Kidney (tissue), 22 donors: ENCODE measurements around the gene VCX2. TPM values are rescaled to one million over a fixed set of nuclear protein-coding genes. Genes with fewer than 3 reads are reported as not detected.
"Not testable (repeated sequence)": the region's sequence is repeated elsewhere in the genome, so short reads cannot be mapped to it uniquely, and the experiment has no call there.

Source experiments
- DNase-seq, 5 donors: peaks; one replicate each; pipeline ENCODE4 v3.0.0-alpha.2; 2013 to 2020
- FAIRE-seq: peaks from 2 replicates; lab custom pipeline; 2012; peaks lifted over from hg19 to GRCh38; lab: Jason Lieb, UNC
- H3K27ac ChIP-seq, 2 donors: one replicate each; pipeline ENCODE4 v1.7.0; 2013; ENCODE audit warnings: low read depth in 2 of 2, low read length in 2 of 2, inconsistent platforms in 1 of 2
- H3K27me3 ChIP-seq: one replicate; pipeline ENCODE4 v1.7.1; 2013; ENCODE audit warnings: low read length, inconsistent platforms; ENCODE audit not compliant: control insufficient read depth, insufficient read depth
- H3K36me3 ChIP-seq, 3 donors: one replicate each; pipeline versions ENCODE4 v1.7.0 to v1.7.1; 2013; ENCODE audit warnings: low read length in 3 of 3, control low read depth in 1 of 3, inconsistent platforms in 1 of 3; ENCODE audit not compliant: insufficient read depth in 3 of 3, control insufficient read depth in 2 of 3
- H3K4me1 ChIP-seq, 3 donors: one replicate each; pipeline versions ENCODE4 v1.7.0 to v1.7.1; 2013; ENCODE audit warnings: low read length in 3 of 3, inconsistent platforms in 1 of 3, low read depth in 1 of 3; ENCODE audit not compliant: control insufficient read depth in 2 of 3, insufficient read depth in 2 of 3
- H3K4me3 ChIP-seq, 3 donors: one replicate each; pipeline versions ENCODE4 v1.7.0 to v1.8.1; 2013; ENCODE audit warnings: low read length in 3 of 3, control low read depth in 1 of 3, inconsistent platforms in 1 of 3
- H3K9ac ChIP-seq, 3 donors: one replicate each; pipeline versions ENCODE4 v1.7.0 to v1.7.1; 2013; ENCODE audit warnings: low read length in 3 of 3, control low read depth in 1 of 3, inconsistent platforms in 1 of 3
- H3K9me3 ChIP-seq, 3 donors: one replicate each; pipeline versions ENCODE4 v1.7.0 to v1.7.1; 2013; ENCODE audit warnings: low read length in 3 of 3, control low read depth in 1 of 3, inconsistent platforms in 1 of 3; ENCODE audit not compliant: control insufficient read depth in 2 of 3, insufficient read depth in 1 of 3
- CTCF ChIP-seq: IDR thresholded peaks from 3 replicates; pipeline ENCODE4 v1.5.1; 2012; ENCODE audit warnings: mild to moderate bottlenecking, moderate library complexity, borderline replicate concordance; ENCODE audit not compliant: insufficient read depth; ENCODE audit errors: extremely low read depth
- intact Hi-C: fragments of 100-400 bp; cut with DNase I; formaldehyde crosslinking; loops from one replicate; pipeline ENCODE4 v1.11.1; 2022
- long read RNA-seq, 10 donors: library from polyadenylated mRNA in 1 of 10; unstranded in 1 of 10; transcript quantifications; one replicate each; pipeline ENCODE4 v2.0.0 and lab custom pipeline, GENCODE V29; 2021 to 2026
- polyA plus RNA-seq: library from polyadenylated mRNA; stranded (reverse); fragments of 350-450 nt; fragmentation: Illumina TruSeq; extraction: RNeasy Lipid Tissue Mini Kit (QIAGEN cat#74804); gene quantifications from one replicate; pipeline ENCODE4 v1.2.3, GENCODE V29; 2014; ENCODE audit warnings: low read depth, low replicate concordance; ENCODE audit not compliant: insufficient read depth
- total RNA-seq: library from RNA; stranded (reverse); fragmentation: NEBNext Ultra II Directional; extraction: Animal tissue kit (Norgen Biotek cat#: 25700); gene quantifications from one replicate; pipeline ENCODE4 v1.2.1, GENCODE V29; 2021
- donor health status: control.
- donor health status: control.
- donor health status: control.
- donor health status: control.
- donor health status: control.
- donor health status: DM: yes; HTN: yes; CAD: no.
- donor health status: Normal renal cell carcinoma (clear cell type).

The VCX2 gene
- not detected for total RNA-seq
- polyA plus RNA-seq = not detected
- long read RNA-seq, donor 1 = 0 reads
- long read RNA-seq, donor 2 = 0 reads
- long read RNA-seq, donor 3 = 0 reads
- long read RNA-seq, donor 4 = 0 reads
- long read RNA-seq, donor 5 = 0 reads
- long read RNA-seq, donor 6 = 0 reads
- long read RNA-seq, donor 7 = 0 reads
- long read RNA-seq, donor 8 = 0 reads
- long read RNA-seq, donor 9 = 0 reads
- long read RNA-seq, donor 10 = 0 reads

GRCh38 chrX:8171169-8171568, at the start of gene VCX2:
VCX2 (minus strand) TSS chrX:8171267; CDS start chrX:8170643, 624 bp downstream.
- H3K4me1 ChIP-seq, H3K4me3 ChIP-seq, intact Hi-C loops, H3K27me3 ChIP-seq, H3K9me3 ChIP-seq, H3K36me3 ChIP-seq, H3K27ac ChIP-seq, FAIRE-seq, H3K9ac ChIP-seq, DNase-seq: not testable (repeated sequence)

GRCh38 chrX:8204943-8205342, 33.9 kb upstream of the VCX2 start:
- Histone ChIP-seq H3K27ac (no peak overlapping the region), H3K27me3 (no peaks in the 10 kb centered on the region), H3K36me3 (no peaks in the 10 kb centered on the region), H3K9me3 (no peaks in the 10 kb centered on the region), H3K9ac (no peak overlapping the region), H3K4me1 (no peaks in the 10 kb centered on the region), H3K4me3 (no peak overlapping the region)
- intact Hi-C loops = no loop called here
- DNase-seq = no peak
- FAIRE-seq = no peak
- TF ChIP-seq CTCF = no peak

GRCh38 chrX:8204169-8204935, 33.3 kb upstream of the VCX2 start:
- Histone ChIP-seq H3K9ac (no peak overlapping the region), H3K4me3 (no peak overlapping the region), H3K27me3 (no peaks in the 10 kb centered on the region), H3K4me1 (no peaks in the 10 kb centered on the region), H3K27ac (no peak overlapping the region), H3K9me3 (no peaks in the 10 kb centered on the region), H3K36me3 (no peaks in the 10 kb centered on the region)
- no peak for TF ChIP-seq CTCF
- FAIRE-seq = no peak
- no peak for DNase-seq
- intact Hi-C loops = no loop called here

- FAIRE-seq = no peak
- H3K27me3 ChIP-seq = no peaks in the 10 kb centered on the region
- no peaks in the 10 kb centered on the region for H3K9me3 ChIP-seq
- H3K36me3 ChIP-seq = no peaks in the 10 kb centered on the region
- no peak overlapping the region for H3K27ac ChIP-seq
- no peak overlapping the region for H3K4me3 ChIP-seq
- H3K4me1 ChIP-seq = no peaks in the 10 kb centered on the region
- TF ChIP-seq CTCF = no peak
- no peak overlapping the region for H3K9ac ChIP-seq
- DNase-seq = no peak
- intact Hi-C loops = no loop called here
Observed at GRCh38 chrX:8201896-8202331, 30.8 kb upstream of the VCX2 start.
